ENCODE data around the gene STX8. TPM values are rescaled to one million over a fixed set of nuclear protein-coding genes. Genes with fewer than 3 reads are reported as not detected.

Gene STX8
- total RNA-seq, 4 donors from 2014 or later, result 69.7 to 129 (median 89.6) TPM

GRCh38 chr17:9566067-9566466, 9.6 kb downstream of the STX8 start:
- no peak for TF ChIP-seq CTCF (IDR thresholded peaks at IDR 0.05; ENCODE audit: low read depth)

- no peak for TF ChIP-seq CTCF (IDR thresholded peaks at IDR 0.05; ENCODE audit: low read depth)
Observed at GRCh38 chr17:9564104-9564503, 11.5 kb downstream of the STX8 start.

GRCh38 chr17:9557857-9558256, 17.8 kb downstream of the STX8 start:
- no peak for TF ChIP-seq CTCF (IDR thresholded peaks at IDR 0.05; ENCODE audit: low read depth)

GRCh38 chr17:9557161-9557755, 18.4 kb downstream of the STX8 start:
- TF ChIP-seq CTCF (IDR thresholded peaks at IDR 0.05; ENCODE audit: low read depth), result no peak

GRCh38 chr17:9553596-9553995, 22.0 kb downstream of the STX8 start:
- TF ChIP-seq CTCF (IDR thresholded peaks at IDR 0.05; ENCODE audit: low read depth), result no peak

GRCh38 chr17:9553181-9553580, 22.4 kb downstream of the STX8 start:
- TF ChIP-seq CTCF (IDR thresholded peaks at IDR 0.05; ENCODE audit: low read depth), result no peak

- TF ChIP-seq CTCF (IDR thresholded peaks at IDR 0.05; ENCODE audit: low read depth), result no peak
Observed at GRCh38 chr17:9549215-9549614, 26.4 kb downstream of the STX8 start.

Data from subcutaneous adipose tissue (tissue), 4 donors.